ENCODE measurements around the gene D2HGDH. TPM values are rescaled to one million over a fixed set of nuclear protein-coding genes. Genes with fewer than 3 reads are reported as not detected.
"Not testable (repeated sequence)": the region's sequence is repeated elsewhere in the genome, so short reads cannot be mapped to it uniquely, and the experiment has no call there.

Gene D2HGDH
- total RNA-seq, 2 donors from 2014 or later: 16.0 to 32.7 TPM

GRCh38 chr2:241750076-241750840 is 15.8 kb downstream of the D2HGDH start:
- Mint-ChIP-seq H3K9me3 (no peaks in the 10 kb centered on the region), H3K4me3 (no peak overlapping the region), H3K4me1 (peaks cover 9% of the 10 kb centered on the region), H3K27ac (no peak overlapping the region), H3K36me3 (ENCODE audit: low read depth) (peaks cover 14% of the 10 kb centered on the region), H3K27me3 (no peaks in the 10 kb centered on the region)
- no peak for ATAC-seq (replicated peaks)

GRCh38 chr2:241751152-241751551 is 16.7 kb downstream of the D2HGDH start:
- no peaks in the 10 kb centered on the region for H3K9me3 Mint-ChIP-seq
- H3K4me3 Mint-ChIP-seq: no peak overlapping the region
- H3K4me1 Mint-ChIP-seq: peaks cover 9% of the 10 kb centered on the region
- no peak overlapping the region for H3K27ac Mint-ChIP-seq
- H3K36me3 Mint-ChIP-seq (ENCODE audit: low read depth): peaks cover 9% of the 10 kb centered on the region
- no peak for ATAC-seq (replicated peaks)
- no peaks in the 10 kb centered on the region for H3K27me3 Mint-ChIP-seq

GRCh38 chr2:241751776-241752175 is 17.3 kb downstream of the D2HGDH start:
- peaks cover 9% of the 10 kb centered on the region for H3K4me1 Mint-ChIP-seq
- H3K9me3 Mint-ChIP-seq: no peaks in the 10 kb centered on the region
- no peak overlapping the region for H3K4me3 Mint-ChIP-seq
- ATAC-seq (replicated peaks): no peak
- no peaks in the 10 kb centered on the region for H3K27me3 Mint-ChIP-seq
- peaks cover 11% of the 10 kb centered on the region for H3K36me3 Mint-ChIP-seq (ENCODE audit: low read depth)
- no peak overlapping the region for H3K27ac Mint-ChIP-seq

- Mint-ChIP-seq H3K9me3 (no peaks in the 10 kb centered on the region), H3K4me1 (peaks cover 9% of the 10 kb centered on the region), H3K36me3 (ENCODE audit: low read depth) (peaks cover 15% of the 10 kb centered on the region), H3K27me3 (no peaks in the 10 kb centered on the region), H3K27ac (no peak overlapping the region), H3K4me3 (no peak overlapping the region)
- no peak for ATAC-seq (replicated peaks)
Observed at GRCh38 chr2:241752253-241752652, 17.8 kb downstream of the D2HGDH start.

- no peak for ATAC-seq (replicated peaks)
- Mint-ChIP-seq H3K27ac (no peak overlapping the region), H3K36me3 (ENCODE audit: low read depth) (peaks cover 17% of the 10 kb centered on the region), H3K9me3 (no peaks in the 10 kb centered on the region), H3K4me3 (no peak overlapping the region), H3K4me1 (peaks cover 9% of the 10 kb centered on the region), H3K27me3 (no peaks in the 10 kb centered on the region)
Observed at GRCh38 chr2:241752689-241753276, 18.4 kb downstream of the D2HGDH start.

GRCh38 chr2:241753493-241753892 is 19.1 kb downstream of the D2HGDH start:
- Mint-ChIP-seq H3K27ac (no peak overlapping the region), H3K4me3 (no peak overlapping the region), H3K36me3 (ENCODE audit: low read depth) (peaks cover 17% of the 10 kb centered on the region), H3K9me3 (no peaks in the 10 kb centered on the region), H3K4me1 (peaks cover 9% of the 10 kb centered on the region), H3K27me3 (no peaks in the 10 kb centered on the region)
- ATAC-seq (replicated peaks): no peak

GRCh38 chr2:241754042-241754441 is 19.6 kb downstream of the D2HGDH start:
- H3K4me3 Mint-ChIP-seq: no peak overlapping the region

GRCh38 chr2:241755166-241755565 is 20.7 kb downstream of the D2HGDH start:
- Mint-ChIP-seq H3K36me3 (ENCODE audit: low read depth) (peaks cover 23% of the 10 kb centered on the region), H3K27ac (no peak overlapping the region), H3K4me1 (no peaks in the 10 kb centered on the region), H3K27me3 (no peaks in the 10 kb centered on the region), H3K4me3 (no peak overlapping the region), H3K9me3 (no peaks in the 10 kb centered on the region)
- no peak for ATAC-seq (replicated peaks)

More at GRCh38 chr2:241754042-241754441, 19.6 kb downstream of the D2HGDH start:
- no peak for ATAC-seq (replicated peaks)
- Mint-ChIP-seq H3K27me3 (no peaks in the 10 kb centered on the region), H3K27ac (no peak overlapping the region), H3K4me1 (peaks cover 8% of the 10 kb centered on the region), H3K9me3 (no peaks in the 10 kb centered on the region), H3K36me3 (ENCODE audit: low read depth) (peaks cover 17% of the 10 kb centered on the region)

- no peaks in the 10 kb centered on the region for H3K27me3 Mint-ChIP-seq
- H3K4me1 Mint-ChIP-seq: no peaks in the 10 kb centered on the region
- H3K36me3 Mint-ChIP-seq (ENCODE audit: low read depth): peaks cover 25% of the 10 kb centered on the region
- H3K27ac Mint-ChIP-seq: no peak overlapping the region
- H3K4me3 Mint-ChIP-seq: no peak overlapping the region
- no peak for ATAC-seq (replicated peaks)
- no peaks in the 10 kb centered on the region for H3K9me3 Mint-ChIP-seq
Observed at GRCh38 chr2:241755777-241756176, 21.3 kb downstream of the D2HGDH start.

GRCh38 chr2:241759067-241759807 is 24.8 kb downstream of the D2HGDH start:
- no peak overlapping the region for H3K27ac Mint-ChIP-seq
- no peak overlapping the region for H3K4me3 Mint-ChIP-seq
- no peak for ATAC-seq (replicated peaks)
- H3K9me3 Mint-ChIP-seq: no peaks in the 10 kb centered on the region
- no peaks in the 10 kb centered on the region for H3K27me3 Mint-ChIP-seq
- peaks cover 6% of the 10 kb centered on the region for H3K4me1 Mint-ChIP-seq
- peaks cover 35% of the 10 kb centered on the region for H3K36me3 Mint-ChIP-seq (ENCODE audit: low read depth)

GRCh38 chr2:241759893-241760292 is 25.5 kb downstream of the D2HGDH start:
- H3K9me3 Mint-ChIP-seq; ATAC-seq (replicated peaks); H3K27ac Mint-ChIP-seq; H3K4me3 Mint-ChIP-seq; H3K4me1 Mint-ChIP-seq; H3K27me3 Mint-ChIP-seq: not testable (repeated sequence)
- peaks cover 35% of the 10 kb centered on the region for H3K36me3 Mint-ChIP-seq (ENCODE audit: low read depth)

GRCh38 chr2:241760301-241760771 is 25.9 kb downstream of the D2HGDH start:
- Mint-ChIP-seq H3K36me3 (ENCODE audit: low read depth) (peaks cover 35% of the 10 kb centered on the region), H3K4me1 (peaks cover 6% of the 10 kb centered on the region), H3K4me3 (no peak overlapping the region), H3K9me3 (no peaks in the 10 kb centered on the region), H3K27me3 (no peaks in the 10 kb centered on the region), H3K27ac (peak overlapping the region; percentile 37)
- ATAC-seq (replicated peaks): no peak

GRCh38 chr2:241762321-241762932 is 28.0 kb downstream of the D2HGDH start:
- Mint-ChIP-seq H3K36me3 (ENCODE audit: low read depth) (peaks cover 25% of the 10 kb centered on the region), H3K27me3 (no peaks in the 10 kb centered on the region), H3K4me1 (peaks cover 6% of the 10 kb centered on the region), H3K9me3 (no peaks in the 10 kb centered on the region), H3K4me3 (peak overlapping the region; percentile 79), H3K27ac (peak overlapping the region; percentile 92)
- no peak for ATAC-seq (replicated peaks)

- peak overlapping the region; percentile 92 for H3K27ac Mint-ChIP-seq
- H3K9me3 Mint-ChIP-seq: no peaks in the 10 kb centered on the region
- H3K27me3 Mint-ChIP-seq: no peaks in the 10 kb centered on the region
- peaks cover 24% of the 10 kb centered on the region for H3K36me3 Mint-ChIP-seq (ENCODE audit: low read depth)
- H3K4me1 Mint-ChIP-seq: peaks cover 6% of the 10 kb centered on the region
- peak overlapping the region; percentile 79 for H3K4me3 Mint-ChIP-seq
- peak; percentile 86 for ATAC-seq (replicated peaks)
Observed at GRCh38 chr2:241762933-241763369, 28.5 kb downstream of the D2HGDH start.
